Astrocyte (in vitro differentiated cells and primary cell): Measurements from ENCODE around the gene SPON1.

Source experiments
- EZH2 ChIP-seq: IDR thresholded peaks from 2 replicates; pipeline ENCODE4 v1.6.1; 2012; ENCODE audit warnings: mild to moderate bottlenecking, low read length, inconsistent platforms; ENCODE audit not compliant: insufficient read depth
- TF ChIP-seq, protein P1 (sequence below): IDR thresholded peaks from 2 replicates; pipeline ENCODE4 v1.5.1; 2011; ENCODE audit warnings: low read depth, mild to moderate bottlenecking, inconsistent platforms, low read length, moderate library complexity; ENCODE audit not compliant: insufficient read depth

DNA sequence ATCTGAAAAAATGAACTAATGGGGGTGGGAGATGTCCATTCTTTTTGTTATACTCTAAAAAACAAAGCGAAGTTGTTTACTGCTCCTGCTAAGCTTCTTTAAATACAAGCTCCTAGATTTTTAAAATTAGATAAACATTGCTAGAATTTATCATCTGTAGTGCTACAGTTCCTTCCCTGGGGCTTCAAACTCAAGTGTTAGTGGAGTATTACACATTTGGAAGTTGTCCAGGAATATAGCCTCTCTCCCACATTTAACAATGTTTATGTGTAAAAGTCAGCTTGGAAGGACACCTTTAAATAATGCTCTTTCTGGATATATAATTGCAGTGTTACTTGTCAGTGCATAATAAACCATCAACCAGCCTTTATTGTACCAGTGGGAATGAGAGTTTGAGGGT, 155.5 kb downstream of the SPON1 start:
- TF ChIP-seq, protein P1, sequence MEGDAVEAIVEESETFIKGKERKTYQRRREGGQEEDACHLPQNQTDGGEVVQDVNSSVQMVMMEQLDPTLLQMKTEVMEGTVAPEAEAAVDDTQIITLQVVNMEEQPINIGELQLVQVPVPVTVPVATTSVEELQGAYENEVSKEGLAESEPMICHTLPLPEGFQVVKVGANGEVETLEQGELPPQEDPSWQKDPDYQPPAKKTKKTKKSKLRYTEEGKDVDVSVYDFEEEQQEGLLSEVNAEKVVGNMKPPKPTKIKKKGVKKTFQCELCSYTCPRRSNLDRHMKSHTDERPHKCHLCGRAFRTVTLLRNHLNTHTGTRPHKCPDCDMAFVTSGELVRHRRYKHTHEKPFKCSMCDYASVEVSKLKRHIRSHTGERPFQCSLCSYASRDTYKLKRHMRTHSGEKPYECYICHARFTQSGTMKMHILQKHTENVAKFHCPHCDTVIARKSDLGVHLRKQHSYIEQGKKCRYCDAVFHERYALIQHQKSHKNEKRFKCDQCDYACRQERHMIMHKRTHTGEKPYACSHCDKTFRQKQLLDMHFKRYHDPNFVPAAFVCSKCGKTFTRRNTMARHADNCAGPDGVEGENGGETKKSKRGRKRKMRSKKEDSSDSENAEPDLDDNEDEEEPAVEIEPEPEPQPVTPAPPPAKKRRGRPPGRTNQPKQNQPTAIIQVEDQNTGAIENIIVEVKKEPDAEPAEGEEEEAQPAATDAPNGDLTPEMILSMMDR: no peak
- no peak for TF ChIP-seq EZH2
